ENCODE results near the gene CEND1. TPM values are rescaled to one million over a fixed set of nuclear protein-coding genes. Genes with fewer than 3 reads are reported as not detected.

CEND1 gene
- total and polyA plus RNA-seq, 2 of the 13 experiments (the other 11 are each of a cell fraction or from before 2014, with no cell fraction given), result not detected

- no peak for TF ChIP-seq CERS6 (CRISPR knock-in tag; IDR thresholded peaks at IDR 0.05)
- TF ChIP-seq ZNF205 (CRISPR knock-in tag; IDR thresholded peaks at IDR 0.05), result no peak
- TF ChIP-seq ZSCAN22 (CRISPR knock-in tag; IDR thresholded peaks at IDR 0.05), result no peak
- no peak for TF ChIP-seq PPARG (CRISPR knock-in tag; conservative IDR thresholded peaks at IDR 0.05)
- peak; percentile 94 for TF ChIP-seq AGO1 (IDR thresholded peaks at IDR 0.05; ENCODE audit: low read depth, low read length, poor library complexity, severe bottlenecking)
- TF ChIP-seq, protein P1, sequence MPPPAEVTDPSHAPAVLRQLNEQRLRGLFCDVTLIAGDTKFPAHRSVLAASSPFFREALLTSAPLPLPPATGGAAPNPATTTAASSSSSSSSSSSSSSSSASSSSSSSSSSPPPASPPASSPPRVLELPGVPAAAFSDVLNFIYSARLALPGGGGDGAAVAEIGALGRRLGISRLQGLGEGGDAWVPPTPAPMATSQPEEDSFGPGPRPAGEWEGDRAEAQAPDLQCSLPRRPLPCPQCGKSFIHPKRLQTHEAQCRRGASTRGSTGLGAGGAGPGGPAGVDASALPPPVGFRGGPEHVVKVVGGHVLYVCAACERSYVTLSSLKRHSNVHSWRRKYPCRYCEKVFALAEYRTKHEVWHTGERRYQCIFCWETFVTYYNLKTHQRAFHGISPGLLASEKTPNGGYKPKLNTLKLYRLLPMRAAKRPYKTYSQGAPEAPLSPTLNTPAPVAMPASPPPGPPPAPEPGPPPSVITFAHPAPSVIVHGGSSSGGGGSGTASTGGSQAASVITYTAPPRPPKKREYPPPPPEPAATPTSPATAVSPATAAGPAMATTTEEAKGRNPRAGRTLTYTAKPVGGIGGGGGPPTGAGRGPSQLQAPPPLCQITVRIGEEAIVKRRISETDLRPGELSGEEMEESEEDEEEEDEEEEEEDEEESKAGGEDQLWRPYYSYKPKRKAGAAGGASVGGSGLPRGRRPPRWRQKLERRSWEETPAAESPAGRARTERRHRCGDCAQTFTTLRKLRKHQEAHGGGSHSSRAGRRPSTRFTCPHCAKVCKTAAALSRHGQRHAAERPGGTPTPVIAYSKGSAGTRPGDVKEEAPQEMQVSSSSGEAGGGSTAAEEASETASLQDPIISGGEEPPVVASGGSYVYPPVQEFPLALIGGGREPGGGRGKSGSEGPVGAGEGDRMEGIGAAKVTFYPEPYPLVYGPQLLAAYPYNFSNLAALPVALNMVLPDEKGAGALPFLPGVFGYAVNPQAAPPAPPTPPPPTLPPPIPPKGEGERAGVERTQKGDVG (CRISPR knock-in tag; IDR thresholded peaks at IDR 0.05; ENCODE audit: borderline replicate concordance), result no peak
- no peak for TF ChIP-seq NFYB (CRISPR knock-in tag; IDR thresholded peaks at IDR 0.05)
- no peak for TF ChIP-seq MIER2 (CRISPR knock-in tag; IDR thresholded peaks at IDR 0.05)
- no peak for TF ChIP-seq PITX1 (CRISPR knock-in tag; IDR thresholded peaks at IDR 0.05)
- TF ChIP-seq, protein P2, sequence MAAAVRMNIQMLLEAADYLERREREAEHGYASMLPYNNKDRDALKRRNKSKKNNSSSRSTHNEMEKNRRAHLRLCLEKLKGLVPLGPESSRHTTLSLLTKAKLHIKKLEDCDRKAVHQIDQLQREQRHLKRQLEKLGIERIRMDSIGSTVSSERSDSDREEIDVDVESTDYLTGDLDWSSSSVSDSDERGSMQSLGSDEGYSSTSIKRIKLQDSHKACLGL (CRISPR knock-in tag; IDR thresholded peaks at IDR 0.05), result 0 out of 2 replicates have a peak, but pooled peaks have one; percentile 29
- no peak for TF ChIP-seq PHF8 (CRISPR knock-in tag; IDR thresholded peaks at IDR 0.05)
- no peak for TF ChIP-seq ZNF335 (CRISPR knock-in tag; IDR thresholded peaks at IDR 0.05)
- TF ChIP-seq CEBPG (CRISPR knock-in tag; IDR thresholded peaks at IDR 0.05), result no peak
- no peak for TF ChIP-seq HNRNPLL (IDR thresholded peaks at IDR 0.05; ENCODE audit: low read depth, low read length, poor library complexity, severe bottlenecking)
- no peak for TF ChIP-seq ZNF878 (CRISPR knock-in tag; IDR thresholded peaks at IDR 0.05)
- no peak for TF ChIP-seq SIX1 (CRISPR knock-in tag; IDR thresholded peaks at IDR 0.05; ENCODE audit: borderline replicate concordance)
- TF ChIP-seq SMAD3 (CRISPR knock-in tag; IDR thresholded peaks at IDR 0.05), result no peak
- no peak for TF ChIP-seq KLF12 (CRISPR knock-in tag; IDR thresholded peaks at IDR 0.05; ENCODE audit: borderline replicate concordance)
- TF ChIP-seq FOSL2 (CRISPR knock-in tag; IDR thresholded peaks at IDR 0.05), result peak; percentile 66
- TF ChIP-seq CBX1 (IDR thresholded peaks at IDR 0.05; ENCODE audit: low read depth), result no peak
- TF ChIP-seq HMG20B (CRISPR knock-in tag; conservative IDR thresholded peaks at IDR 0.05), result no peak
- no peak for TF ChIP-seq PCBP2 (optimal IDR thresholded peaks at IDR 0.05; ENCODE audit: low read depth, low read length, poor library complexity, severe bottlenecking)
- TF ChIP-seq HNRNPL (IDR thresholded peaks at IDR 0.05; ENCODE audit: low read depth, low read length), result peak; percentile 90; the same call in 1 of the 2 replicates
- TF ChIP-seq ZNF451 (CRISPR knock-in tag; IDR thresholded peaks at IDR 0.05), result no peak
- TF ChIP-seq AGO2 (optimal IDR thresholded peaks at IDR 0.05; ENCODE audit: low read depth, low read length), result peak; percentile 93
- no peak for TF ChIP-seq MBD4 (IDR thresholded peaks at IDR 0.05; ENCODE audit: borderline replicate concordance, low read length)
- TF ChIP-seq ZNF510 (CRISPR knock-in tag; IDR thresholded peaks at IDR 0.05; ENCODE audit: low read depth), result no peak
Measured at GRCh38 chr11:834371-835316, 44.8 kb upstream of the CEND1 start (continued).

Measured in HepG2 (cell line).